Panc1 (cell line): ENCODE results near the gene ABCB6. TPM values are rescaled to one million over a fixed set of nuclear protein-coding genes. Genes with fewer than 3 reads are reported as not detected.

Source experiments
- ATAC-seq: fragments of 200-7000 bp; cut with Tn5 transposase; 2 replicates; pipeline ENCODE4 v1.9.1; 2020; ENCODE audit warnings: mild to moderate bottlenecking, moderate library complexity
- BruUV-seq: library from RNA; stranded (reverse); fragments of 400-500 nt; replicated peaks from 2 replicates; lab custom pipeline; 2021; lab: Mats Ljungman, UMichigan
- CTCF ChIA-PET: fragments of 300-600 bp; sonication (Branson Sonifier 250); formaldehyde crosslinking; loops from one replicate; lab custom pipeline; 2022; ENCODE audit warnings: antibody characterized with exemption; lab: Charles Lee
- POLR2A ChIA-PET: fragments of 300-600 bp; sonication (Branson Sonifier 250); formaldehyde crosslinking; loops from one replicate; lab custom pipeline; 2022; ENCODE audit warnings: antibody characterized with exemption; lab: Charles Lee
- DNase-seq: peaks from one replicate; pipeline ENCODE4 v3.0.0-alpha.2; 2010; ENCODE audit warnings: low read depth, low spot score
- H3K27ac ChIP-seq: 2 replicates; pipeline ENCODE4 v1.5.1; 2011; ENCODE audit warnings: mild to moderate bottlenecking, low read length, inconsistent platforms
- H3K27me3 ChIP-seq: fragments of 200-500 bp; sonication (Bioruptor generic); 2 replicates; pipeline ENCODE4 v1.6.0; 2014; ENCODE audit warnings: low read length, inconsistent platforms; ENCODE audit not compliant: control insufficient read depth, insufficient read depth
- H3K36me3 ChIP-seq: fragments of 200-500 bp; sonication (Bioruptor generic); 2 replicates; pipeline ENCODE4 v1.5.1; 2014; ENCODE audit warnings: inconsistent platforms, mild to moderate bottlenecking, low read length, moderate library complexity; ENCODE audit not compliant: control insufficient read depth, insufficient read depth
- H3K4me1 ChIP-seq: 2 replicates; pipeline ENCODE4 v1.5.1; 2011; ENCODE audit warnings: inconsistent platforms, mild to moderate bottlenecking, low read length, moderate library complexity; ENCODE audit not compliant: control insufficient read depth, insufficient read depth
- H3K4me3 ChIP-seq, 2 experiments: 2 replicates each; pipeline ENCODE4 v1.5.1; 2011 to 2012; ENCODE audit warnings: low read depth in 2 of 2, low read length in 2 of 2, mild to moderate bottlenecking in 2 of 2, inconsistent platforms in 1 of 2, moderate library complexity in 1 of 2
- H3K9me3 ChIP-seq: fragments of 200-500 bp; sonication (Bioruptor generic); 2 replicates; pipeline ENCODE4 v1.5.1; 2014; ENCODE audit warnings: low read depth, mild to moderate bottlenecking, inconsistent platforms, low read length, moderate library complexity; ENCODE audit not compliant: control insufficient read depth, insufficient read depth
- POLR2AphosphoS5 ChIP-seq: IDR thresholded peaks from 2 replicates; pipeline ENCODE4 v1.6.1; 2012; ENCODE audit warnings: mild to moderate bottlenecking, low read depth, low read length, moderate library complexity
- SIN3A ChIP-seq: IDR thresholded peaks from 2 replicates; pipeline ENCODE4 v1.6.1; 2012; ENCODE audit warnings: low read depth, mild to moderate bottlenecking, low read length, moderate library complexity, borderline replicate concordance; ENCODE audit not compliant: insufficient read depth
- TCF7L2 ChIP-seq: IDR thresholded peaks from 2 replicates; pipeline ENCODE4 v1.6.1; 2011; ENCODE audit warnings: mild to moderate bottlenecking, low read depth, low read length, inconsistent platforms
- in situ Hi-C: cut with HindIII; loops from 2 replicates; pipeline ENCODE4 v1.10.0; 2016; ENCODE audit warnings: low sequenced_read_pairs, low pct_unique_long_range_greater_than_20kb
- intact Hi-C: fragments of 100-400 bp; cut with micrococcal nuclease; formaldehyde crosslinking; loops from one replicate; pipeline ENCODE4 v1.10.0; 2022; ENCODE audit not compliant: unreplicated experiment
- total RNA-seq: library from RNA; stranded (reverse); gene quantifications from one replicate; pipeline ENCODE4 v1.2.1, GENCODE V29; 2021; ENCODE audit not compliant: unreplicated experiment
- TF ChIP-seq, protein P1 (sequence below): fragments of 450-650 bp; IDR thresholded peaks from 2 replicates; pipeline ENCODE4 v1.5.1; 2017; ENCODE audit warnings: mild to moderate bottlenecking
- TF ChIP-seq, protein P2 (sequence below), 2 experiments: IDR thresholded peaks; 2 replicates each; pipeline ENCODE4 v1.6.1; 2011 to 2012; ENCODE audit warnings: low read depth in 2 of 2, control low read depth in 1 of 2, low read length in 1 of 2, mild to moderate bottlenecking in 1 of 2, moderate library complexity in 1 of 2; ENCODE audit not compliant: insufficient read depth in 1 of 2

The ABCB6 gene
- total RNA-seq, 1 experiment from 2014 or later: 19.0 TPM

GRCh38 chr2:219210886-219211362, 7.8 kb downstream of the ABCB6 start:
- ChIA-PET POLR2A (no interaction called here), CTCF (interaction anchor here (0.6 kb wide), 1 partner anchor 154 kb away, joined by 5 read pairs; no protein-coding TSS in a partner anchor)
- DNase-seq (no peak), ATAC-seq (no peak)
- in situ Hi-C loops: no loop called here
- Histone ChIP-seq H3K4me3 (no peak overlapping the region), H3K36me3 (0 out of 2 replicates have a peak, but pooled peaks cover 4% of the 10 kb centered on the region), H3K27ac (no peak overlapping the region), H3K27me3 (no peaks in the 10 kb centered on the region), H3K9me3 (no peaks in the 10 kb centered on the region), H3K4me1 (peaks cover 13% of the 10 kb centered on the region)
- TF ChIP-seq POLR2AphosphoS5: 0 out of 2 replicates have a peak, but pooled peaks have one; percentile 26
- TF ChIP-seq, protein P1, sequence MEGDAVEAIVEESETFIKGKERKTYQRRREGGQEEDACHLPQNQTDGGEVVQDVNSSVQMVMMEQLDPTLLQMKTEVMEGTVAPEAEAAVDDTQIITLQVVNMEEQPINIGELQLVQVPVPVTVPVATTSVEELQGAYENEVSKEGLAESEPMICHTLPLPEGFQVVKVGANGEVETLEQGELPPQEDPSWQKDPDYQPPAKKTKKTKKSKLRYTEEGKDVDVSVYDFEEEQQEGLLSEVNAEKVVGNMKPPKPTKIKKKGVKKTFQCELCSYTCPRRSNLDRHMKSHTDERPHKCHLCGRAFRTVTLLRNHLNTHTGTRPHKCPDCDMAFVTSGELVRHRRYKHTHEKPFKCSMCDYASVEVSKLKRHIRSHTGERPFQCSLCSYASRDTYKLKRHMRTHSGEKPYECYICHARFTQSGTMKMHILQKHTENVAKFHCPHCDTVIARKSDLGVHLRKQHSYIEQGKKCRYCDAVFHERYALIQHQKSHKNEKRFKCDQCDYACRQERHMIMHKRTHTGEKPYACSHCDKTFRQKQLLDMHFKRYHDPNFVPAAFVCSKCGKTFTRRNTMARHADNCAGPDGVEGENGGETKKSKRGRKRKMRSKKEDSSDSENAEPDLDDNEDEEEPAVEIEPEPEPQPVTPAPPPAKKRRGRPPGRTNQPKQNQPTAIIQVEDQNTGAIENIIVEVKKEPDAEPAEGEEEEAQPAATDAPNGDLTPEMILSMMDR: no peak
- intact Hi-C loops: loop anchor here (10.0 kb wide), 1 partner anchor 46 kb away; the partner anchor contains the start of gene NHEJ1
- BruUV-seq: no TSS peak

- H3K27ac ChIP-seq: no peak overlapping the region
- H3K9me3 ChIP-seq: no peaks in the 10 kb centered on the region
- intact Hi-C loops (loop anchor here (10.0 kb wide), 1 partner anchor 46 kb away; the partner anchor contains the start of gene NHEJ1), in situ Hi-C loops (no loop called here)
- TF ChIP-seq TCF7L2: no peak
- TF ChIP-seq SIN3A: no peak
- no peak for TF ChIP-seq POLR2AphosphoS5
- TF ChIP-seq, protein P2, sequence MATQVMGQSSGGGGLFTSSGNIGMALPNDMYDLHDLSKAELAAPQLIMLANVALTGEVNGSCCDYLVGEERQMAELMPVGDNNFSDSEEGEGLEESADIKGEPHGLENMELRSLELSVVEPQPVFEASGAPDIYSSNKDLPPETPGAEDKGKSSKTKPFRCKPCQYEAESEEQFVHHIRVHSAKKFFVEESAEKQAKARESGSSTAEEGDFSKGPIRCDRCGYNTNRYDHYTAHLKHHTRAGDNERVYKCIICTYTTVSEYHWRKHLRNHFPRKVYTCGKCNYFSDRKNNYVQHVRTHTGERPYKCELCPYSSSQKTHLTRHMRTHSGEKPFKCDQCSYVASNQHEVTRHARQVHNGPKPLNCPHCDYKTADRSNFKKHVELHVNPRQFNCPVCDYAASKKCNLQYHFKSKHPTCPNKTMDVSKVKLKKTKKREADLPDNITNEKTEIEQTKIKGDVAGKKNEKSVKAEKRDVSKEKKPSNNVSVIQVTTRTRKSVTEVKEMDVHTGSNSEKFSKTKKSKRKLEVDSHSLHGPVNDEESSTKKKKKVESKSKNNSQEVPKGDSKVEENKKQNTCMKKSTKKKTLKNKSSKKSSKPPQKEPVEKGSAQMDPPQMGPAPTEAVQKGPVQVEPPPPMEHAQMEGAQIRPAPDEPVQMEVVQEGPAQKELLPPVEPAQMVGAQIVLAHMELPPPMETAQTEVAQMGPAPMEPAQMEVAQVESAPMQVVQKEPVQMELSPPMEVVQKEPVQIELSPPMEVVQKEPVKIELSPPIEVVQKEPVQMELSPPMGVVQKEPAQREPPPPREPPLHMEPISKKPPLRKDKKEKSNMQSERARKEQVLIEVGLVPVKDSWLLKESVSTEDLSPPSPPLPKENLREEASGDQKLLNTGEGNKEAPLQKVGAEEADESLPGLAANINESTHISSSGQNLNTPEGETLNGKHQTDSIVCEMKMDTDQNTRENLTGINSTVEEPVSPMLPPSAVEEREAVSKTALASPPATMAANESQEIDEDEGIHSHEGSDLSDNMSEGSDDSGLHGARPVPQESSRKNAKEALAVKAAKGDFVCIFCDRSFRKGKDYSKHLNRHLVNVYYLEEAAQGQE (IDR thresholded peaks at IDR 0.05; ENCODE audit: insufficient read depth in 1 of 2, low read depth in 2 of 2, low read length in 1 of 2): no peak
- TF ChIP-seq, protein P1: no peak
- POLR2A ChIA-PET: no interaction called here
- DNase-seq: no peak
- H3K27me3 ChIP-seq: no peaks in the 10 kb centered on the region
- CTCF ChIA-PET: no interaction called here
- no peak for ATAC-seq
- 0 out of 2 replicates have a peak, but pooled peaks cover 4% of the 10 kb centered on the region for H3K36me3 ChIP-seq
- no TSS peak for BruUV-seq
- peaks cover 16% of the 10 kb centered on the region for H3K4me1 ChIP-seq
- H3K4me3 ChIP-seq: no peak overlapping the region
Observed at GRCh38 chr2:219210196-219210885, 8.4 kb downstream of the ABCB6 start.
